ENCODE results near the gene PLXNA4. TPM values are rescaled to one million over a fixed set of nuclear protein-coding genes. Genes with fewer than 3 reads are reported as not detected.

PLXNA4 gene
- total and polyA plus RNA-seq, 9 of the 15 experiments (the other 6 are each of a cell fraction or from before 2014, with no cell fraction given), result under 0.01 to 0.09 TPM; not detected in 7

DNA sequence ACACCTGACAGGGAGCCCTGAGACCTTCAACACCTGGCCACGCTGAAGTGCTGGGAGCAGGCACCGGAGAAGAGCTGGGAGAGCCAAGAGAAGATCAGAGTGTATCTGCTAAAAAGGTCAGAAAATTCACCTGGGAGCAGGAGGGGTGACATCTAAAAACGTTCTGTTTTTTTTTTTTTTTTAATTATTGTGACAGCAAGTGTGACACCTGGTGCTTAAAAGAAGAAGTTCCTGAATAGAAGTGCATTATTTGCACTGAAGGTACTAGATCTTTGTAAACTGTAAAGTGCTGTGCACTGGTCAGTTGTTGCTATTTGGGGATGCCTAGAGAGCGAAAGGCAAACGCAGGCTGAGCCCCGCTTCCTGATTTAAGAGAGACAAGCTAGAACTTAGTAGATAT, 422.0 kb downstream of the PLXNA4 start (continued):
- TF ChIP-seq CREB1 (IDR thresholded peaks at IDR 0.05) (no peak), CREB1 (CRISPR knock-in tag; IDR thresholded peaks at IDR 0.05) (no peak), SMAD2 (IDR thresholded peaks at IDR 0.05; ENCODE audit: low read depth, low read length) (no peak), DDX20 (tag; IDR thresholded peaks at IDR 0.05; ENCODE audit: low read depth) (no peak), MED1 (CRISPR knock-in tag; IDR thresholded peaks at IDR 0.05; ENCODE audit: borderline replicate concordance) (no peak), SPI1 (IDR thresholded peaks at IDR 0.05; ENCODE audit: borderline replicate concordance, low read depth, low read length) (no peak)
- TF ChIP-seq, protein P1, sequence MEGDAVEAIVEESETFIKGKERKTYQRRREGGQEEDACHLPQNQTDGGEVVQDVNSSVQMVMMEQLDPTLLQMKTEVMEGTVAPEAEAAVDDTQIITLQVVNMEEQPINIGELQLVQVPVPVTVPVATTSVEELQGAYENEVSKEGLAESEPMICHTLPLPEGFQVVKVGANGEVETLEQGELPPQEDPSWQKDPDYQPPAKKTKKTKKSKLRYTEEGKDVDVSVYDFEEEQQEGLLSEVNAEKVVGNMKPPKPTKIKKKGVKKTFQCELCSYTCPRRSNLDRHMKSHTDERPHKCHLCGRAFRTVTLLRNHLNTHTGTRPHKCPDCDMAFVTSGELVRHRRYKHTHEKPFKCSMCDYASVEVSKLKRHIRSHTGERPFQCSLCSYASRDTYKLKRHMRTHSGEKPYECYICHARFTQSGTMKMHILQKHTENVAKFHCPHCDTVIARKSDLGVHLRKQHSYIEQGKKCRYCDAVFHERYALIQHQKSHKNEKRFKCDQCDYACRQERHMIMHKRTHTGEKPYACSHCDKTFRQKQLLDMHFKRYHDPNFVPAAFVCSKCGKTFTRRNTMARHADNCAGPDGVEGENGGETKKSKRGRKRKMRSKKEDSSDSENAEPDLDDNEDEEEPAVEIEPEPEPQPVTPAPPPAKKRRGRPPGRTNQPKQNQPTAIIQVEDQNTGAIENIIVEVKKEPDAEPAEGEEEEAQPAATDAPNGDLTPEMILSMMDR (IDR thresholded peaks at IDR 0.05 in 2 of 3, conservative IDR thresholded peaks at IDR 0.05 in 1 of 3; ENCODE audit: insufficient read depth in 2 of 3, low read depth in 1 of 3, low read length in 3 of 3), result peak in 1 of 3 experiments; percentile 15; a peak in 1 of 6 replicates

DNA sequence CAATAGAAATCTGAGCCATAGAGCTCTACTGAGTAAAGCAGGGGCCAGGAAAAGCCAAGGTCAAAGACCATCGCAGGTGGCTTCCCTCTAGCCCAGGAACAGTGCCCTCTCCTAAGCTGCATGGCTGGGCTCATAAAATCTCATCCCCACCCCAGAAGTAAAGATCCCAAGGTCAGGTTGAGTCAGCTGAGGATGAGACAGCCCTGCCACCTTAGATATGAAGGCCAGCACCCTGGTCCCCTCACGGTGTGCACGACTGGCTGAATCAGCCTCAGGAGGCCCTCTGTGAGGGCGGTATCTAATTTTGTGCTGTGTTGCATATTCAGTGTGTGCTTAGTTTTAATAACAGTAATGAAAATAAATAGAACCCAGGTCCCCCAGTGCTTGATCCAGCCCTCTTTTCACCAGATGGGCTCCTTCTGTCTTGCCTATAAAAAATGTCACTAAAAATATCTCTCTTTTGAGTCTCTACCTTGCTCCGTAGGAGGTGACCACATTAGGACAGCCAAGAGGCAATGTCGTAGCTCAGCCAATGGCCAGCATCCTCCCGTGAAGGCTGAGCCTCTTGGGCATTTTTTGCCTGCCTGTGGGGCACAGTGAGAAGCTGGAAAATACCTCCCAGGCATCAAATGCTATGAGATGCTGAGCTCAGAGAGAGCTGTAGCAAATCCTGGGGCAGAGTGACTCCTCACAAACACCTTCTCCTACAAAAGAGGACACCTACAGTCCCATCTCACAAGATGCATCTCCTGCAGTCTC, 424.0 kb downstream of the PLXNA4 start:
- H3K9ac ChIP-seq (ENCODE audit: insufficient read depth in 1 of 2, low read depth in 2 of 2, low read length in 2 of 2), result no peak overlapping the region
- H3K4me2 ChIP-seq (ENCODE audit: insufficient read depth, low read length), result no peak overlapping the region
- H3K4me3 ChIP-seq, result no peak overlapping the region
- DNase-seq (ENCODE audit: extremely low read depth in 1 of 4, low spot score in 3 of 4), result no peak
- peaks cover 0 to 33% of the 10 kb centered on the region in 2 experiments; a peak in 2 of 5 replicates for H3K27me3 ChIP-seq (ENCODE audit: control insufficient read depth in 2 of 2, insufficient read depth in 2 of 2, low read length in 2 of 2)
- no peak overlapping the region for H2AFZ ChIP-seq (ENCODE audit: low read depth, low read length)
- H3K4me1 ChIP-seq (replicated peaks in 1 of 2; ENCODE audit: control insufficient read depth in 2 of 2, insufficient read depth in 2 of 2, low read length in 2 of 2), result no peaks in the 10 kb centered on the region
- 1% methylated on average over 7 of the region's 7 CpGs for WGBS (ENCODE audit: insufficient coverage, low coverage, missing lambda C conversion rate)
- FAIRE-seq, result no peak
- ATAC-seq, result no peak
- ChIA-PET POLR2A (interaction anchor here (0.5 to 1.2 kb wide), 5 partner anchors 9 to 350 kb away, joined by 3 to 5 read pairs (median 3); no protein-coding TSS in a partner anchor), CTCF (ENCODE audit: low intra/inter-chr PET ratio) (no interaction called here)
- H3K36me3 ChIP-seq (ENCODE audit: control insufficient read depth, insufficient read depth, low read length), result no peaks in the 10 kb centered on the region
- H3K9me1 ChIP-seq (ENCODE audit: control insufficient read depth, insufficient read depth, low read length), result no peaks in the 10 kb centered on the region
- no peaks in the 10 kb centered on the region for H3K79me2 ChIP-seq (ENCODE audit: control insufficient read depth, insufficient read depth, low read length)
- no peaks in the 10 kb centered on the region for H3K9me3 ChIP-seq (replicated peaks; ENCODE audit: control insufficient read depth, insufficient read depth, low read depth, low read length)
- in situ Hi-C loops (cut with MboI), result no loop called here
- peaks cover 2% of the 10 kb centered on the region; the same call in 1 of the 2 replicates for H4K20me1 ChIP-seq (replicated peaks; ENCODE audit: control insufficient read depth, insufficient read depth, low read length)
- intact Hi-C loops (cut with micrococcal nuclease), result no loop called here
- H3K27ac ChIP-seq (ENCODE audit: extremely low read depth, low read depth, low read length), result no peak overlapping the region
- no TSS peak for BruUV-seq (replicated peaks)
- TF ChIP-seq, protein P2, sequence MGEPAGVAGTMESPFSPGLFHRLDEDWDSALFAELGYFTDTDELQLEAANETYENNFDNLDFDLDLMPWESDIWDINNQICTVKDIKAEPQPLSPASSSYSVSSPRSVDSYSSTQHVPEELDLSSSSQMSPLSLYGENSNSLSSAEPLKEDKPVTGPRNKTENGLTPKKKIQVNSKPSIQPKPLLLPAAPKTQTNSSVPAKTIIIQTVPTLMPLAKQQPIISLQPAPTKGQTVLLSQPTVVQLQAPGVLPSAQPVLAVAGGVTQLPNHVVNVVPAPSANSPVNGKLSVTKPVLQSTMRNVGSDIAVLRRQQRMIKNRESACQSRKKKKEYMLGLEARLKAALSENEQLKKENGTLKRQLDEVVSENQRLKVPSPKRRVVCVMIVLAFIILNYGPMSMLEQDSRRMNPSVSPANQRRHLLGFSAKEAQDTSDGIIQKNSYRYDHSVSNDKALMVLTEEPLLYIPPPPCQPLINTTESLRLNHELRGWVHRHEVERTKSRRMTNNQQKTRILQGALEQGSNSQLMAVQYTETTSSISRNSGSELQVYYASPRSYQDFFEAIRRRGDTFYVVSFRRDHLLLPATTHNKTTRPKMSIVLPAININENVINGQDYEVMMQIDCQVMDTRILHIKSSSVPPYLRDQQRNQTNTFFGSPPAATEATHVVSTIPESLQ (CRISPR knock-in tag; IDR thresholded peaks at IDR 0.05), result no peak
- TF ChIP-seq ARID2 (IDR thresholded peaks at IDR 0.05) (no peak), ZFX (CRISPR knock-in tag; IDR thresholded peaks at IDR 0.05) (no peak), DPF2 (IDR thresholded peaks at IDR 0.05) (no peak), POLR2A (conservative IDR thresholded peaks at IDR 0.05) (no peak), MED1 (CRISPR knock-in tag; IDR thresholded peaks at IDR 0.05; ENCODE audit: borderline replicate concordance) (no peak), NCOA4 (IDR thresholded peaks at IDR 0.05; ENCODE audit: partially characterized antibody) (no peak), DMBX1 (CRISPR knock-in tag; IDR thresholded peaks at IDR 0.05; ENCODE audit: borderline replicate concordance) (no peak), MAFK (IDR thresholded peaks at IDR 0.05; ENCODE audit: low read length) (no peak), ARHGAP35 (IDR thresholded peaks at IDR 0.05; ENCODE audit: partially characterized antibody) (no peak), SMARCC2 (IDR thresholded peaks at IDR 0.05; ENCODE audit: low read depth) (no peak), HMGN3 (IDR thresholded peaks at IDR 0.05; ENCODE audit: borderline replicate concordance, extremely low read depth, insufficient read length, low read depth, low read length) (no peak), ZNF507 (tag; conservative IDR thresholded peaks at IDR 0.05) (no peak)
